Upper lobe of right lung (tissue), 1 donor: Measurements from ENCODE around the gene DYRK1A. TPM values are rescaled to one million over a fixed set of nuclear protein-coding genes. Genes with fewer than 3 reads are reported as not detected.
"Not testable (repeated sequence)": the region's sequence is repeated elsewhere in the genome, so short reads cannot be mapped to it uniquely, and the experiment has no call there.

Experiments used
- ATAC-seq: fragments of 200-7000 bp; cut with Tn5 transposase; one replicate; pipeline ENCODE4 v1.9.1; 2020; ENCODE audit warnings: mild to moderate bottlenecking, moderate library complexity
- DNase-seq: peaks from one replicate; pipeline ENCODE4 v3.0.0-alpha.2; 2020
- H3K27ac ChIP-seq: fragments of 200-600 bp; one replicate; pipeline ENCODE4 v1.8.0; 2022
- H3K27me3 ChIP-seq: fragments of 200-600 bp; one replicate; pipeline ENCODE4 v1.8.0; 2022; ENCODE audit warnings: mild to moderate bottlenecking
- H3K36me3 ChIP-seq: fragments of 200-600 bp; one replicate; pipeline ENCODE4 v1.8.0; 2022
- H3K4me1 ChIP-seq: fragments of 200-600 bp; one replicate; pipeline ENCODE4 v1.8.0; 2022
- H3K4me3 ChIP-seq: fragments of 200-600 bp; one replicate; pipeline ENCODE4 v1.8.0; 2022; ENCODE audit warnings: mild to moderate bottlenecking
- H3K9me3 ChIP-seq: fragments of 200-600 bp; one replicate; pipeline ENCODE4 v1.8.0; 2022
- CTCF ChIP-seq: fragments of 200-600 bp; IDR thresholded peaks from one replicate; pipeline ENCODE4 v1.8.0; 2022; ENCODE audit warnings: antibody characterized with exemption
- intact Hi-C: fragments of 100-400 bp; cut with DNase I; formaldehyde crosslinking; loops from one replicate; pipeline ENCODE4 v1.11.0; 2022
- total RNA-seq: library from RNA; stranded (reverse); fragmentation: NEBNext Ultra II Directional; extraction: Animal tissue kit (Norgen Biotek cat#: 25700); gene quantifications from one replicate; pipeline ENCODE4 v1.2.1, GENCODE V29; 2021
- donor health status: DM: no; HTN: yes; CAD: no; lungs with severe emphysema.

DYRK1A gene
- total RNA-seq, 1 donor from 2014 or later: 70.9 TPM

- ATAC-seq: no peak
Observed at GRCh38 chr21:37536616-37537278, 170.2 kb downstream of the DYRK1A start.

GRCh38 chr21:37537391-37537996 lies 170.9 kb downstream of the DYRK1A start:
- no peaks in the 10 kb centered on the region for H3K4me1 ChIP-seq
- H3K36me3 ChIP-seq: no peaks in the 10 kb centered on the region
- no peak for TF ChIP-seq CTCF
- ATAC-seq (no peak), DNase-seq (no peak)
- intact Hi-C loops: no loop called here
- H3K27me3 ChIP-seq: no peaks in the 10 kb centered on the region
- no peak overlapping the region for H3K4me3 ChIP-seq
- H3K27ac ChIP-seq: no peak overlapping the region
- H3K9me3 ChIP-seq: no peaks in the 10 kb centered on the region

More at GRCh38 chr21:37536616-37537278, 170.2 kb downstream of the DYRK1A start:
- H3K9me3 ChIP-seq: no peaks in the 10 kb centered on the region
- TF ChIP-seq CTCF: no peak
- no peaks in the 10 kb centered on the region for H3K27me3 ChIP-seq
- H3K4me3 ChIP-seq: no peak overlapping the region
- intact Hi-C loops: no loop called here
- no peak for DNase-seq
- H3K4me1 ChIP-seq: peaks cover 4% of the 10 kb centered on the region
- no peaks in the 10 kb centered on the region for H3K36me3 ChIP-seq
- no peak overlapping the region for H3K27ac ChIP-seq

- intact Hi-C loops: no loop called here
- TF ChIP-seq CTCF: no peak
- DNase-seq (no peak), ATAC-seq (no peak)
- H3K4me1 ChIP-seq: no peaks in the 10 kb centered on the region
- no peaks in the 10 kb centered on the region for H3K27me3 ChIP-seq
- H3K9me3 ChIP-seq: no peaks in the 10 kb centered on the region
- no peak overlapping the region for H3K4me3 ChIP-seq
- no peak overlapping the region for H3K27ac ChIP-seq
- H3K36me3 ChIP-seq: no peaks in the 10 kb centered on the region
Observed at GRCh38 chr21:37538971-37539590, 172.5 kb downstream of the DYRK1A start.

- H3K4me3 ChIP-seq, H3K27me3 ChIP-seq, H3K4me1 ChIP-seq, DNase-seq, H3K9me3 ChIP-seq, ATAC-seq, H3K27ac ChIP-seq, intact Hi-C loops, H3K36me3 ChIP-seq: not testable (repeated sequence)
Observed at GRCh38 chr21:37541128-37541527, 174.6 kb downstream of the DYRK1A start.

- Histone ChIP-seq H3K27ac (no peak overlapping the region), H3K36me3 (no peaks in the 10 kb centered on the region), H3K4me1 (peaks cover 8% of the 10 kb centered on the region), H3K9me3 (no peaks in the 10 kb centered on the region), H3K4me3 (no peak overlapping the region), H3K27me3 (no peaks in the 10 kb centered on the region)
- no peak for TF ChIP-seq CTCF
- DNase-seq (no peak), ATAC-seq (no peak)
- intact Hi-C loops: no loop called here
Observed at GRCh38 chr21:37542512-37542911, 175.9 kb downstream of the DYRK1A start.

- no peak for ATAC-seq
- H3K36me3 ChIP-seq: no peaks in the 10 kb centered on the region
- H3K27me3 ChIP-seq: no peaks in the 10 kb centered on the region
- no peak overlapping the region for H3K4me3 ChIP-seq
- no peak for TF ChIP-seq CTCF
- H3K9me3 ChIP-seq: no peaks in the 10 kb centered on the region
- H3K4me1 ChIP-seq: peaks cover 14% of the 10 kb centered on the region
- DNase-seq: no peak
- intact Hi-C loops: no loop called here
- no peak overlapping the region for H3K27ac ChIP-seq
Observed at GRCh38 chr21:37546299-37546908, 179.8 kb downstream of the DYRK1A start.
